ENCODE measurements around the gene TNIK. TPM values are rescaled to one million over a fixed set of nuclear protein-coding genes. Genes with fewer than 3 reads are reported as not detected.
A peak's percentile ranks its signal among the peaks of the same experiment; 100 is the strongest.
"Not testable (repeated sequence)": the region's sequence is repeated elsewhere in the genome, so short reads cannot be mapped to it uniquely, and the experiment has no call there.

The TNIK gene
- total and polyA plus RNA-seq, 10 of the 15 experiments (the other 5 are each of a cell fraction or from before 2014, with no cell fraction given), result 13.9 to 74.3 (median 48.2) TPM

GRCh38 chr3:171305823-171306222 is 154.4 kb downstream of the TNIK start:
- DNase-seq (ENCODE audit: low read depth, low spot score); in situ Hi-C loops (cut with MboI); intact Hi-C loops (cut with micrococcal nuclease; ENCODE audit: unreplicated experiment); POLR2A ChIA-PET; H4K20me1 ChIP-seq (ENCODE audit: control insufficient read depth, insufficient read depth); H3K4me2 ChIP-seq (ENCODE audit: control insufficient read depth, insufficient read depth); ATAC-seq; FAIRE-seq; H3K27me3 ChIP-seq (replicated peaks in 1 of 2; ENCODE audit: control insufficient read depth in 2 of 2, insufficient read depth in 2 of 2, low read length in 1 of 2); BruUV-seq (replicated peaks); H3K36me3 ChIP-seq (ENCODE audit: control insufficient read depth in 2 of 2, insufficient read depth in 2 of 2, low read length in 1 of 2); CTCF ChIA-PET; H2AFZ ChIP-seq (ENCODE audit: control insufficient read depth, low read depth, low read length); H3K4me3 ChIP-seq; H3K27ac ChIP-seq (ENCODE audit: control insufficient read depth, insufficient read depth); H3K9ac ChIP-seq (ENCODE audit: control insufficient read depth, insufficient read depth, low read length): not testable (repeated sequence)
- H3K4me1 ChIP-seq (ENCODE audit: control insufficient read depth, insufficient read depth, low read length), result peaks cover 10% of the 10 kb centered on the region
- ChIA-PET RAD21 (ENCODE audit: unreplicated experiment) (interaction anchor here (0.9 kb wide), 1 partner anchor 42 kb away, joined by 6 read pairs; no protein-coding TSS in a partner anchor), SMC1A (ENCODE audit: uncharacterized antibody, unreplicated experiment) (interaction anchor here (0.7 to 1.9 kb wide), 5 partner anchors 9 to 22 kb away, joined by 3 to 6 read pairs (median 3); no protein-coding TSS in a partner anchor)
- peaks cover 82% of the 10 kb centered on the region for H3K79me2 ChIP-seq (ENCODE audit: control insufficient read depth, insufficient read depth, low read length)
- WGBS (ENCODE audit: insufficient coverage, insufficient replicate concordance, low lambda C conversion rate, missing lambda C conversion rate), result 100% methylated on average over 3 of the region's 3 CpGs
- H3K9me3 ChIP-seq (replicated peaks; ENCODE audit: control insufficient read depth, insufficient read depth, low read length), result peaks cover 19% of the 10 kb centered on the region; the same call in 2 of the 3 replicates

DNA sequence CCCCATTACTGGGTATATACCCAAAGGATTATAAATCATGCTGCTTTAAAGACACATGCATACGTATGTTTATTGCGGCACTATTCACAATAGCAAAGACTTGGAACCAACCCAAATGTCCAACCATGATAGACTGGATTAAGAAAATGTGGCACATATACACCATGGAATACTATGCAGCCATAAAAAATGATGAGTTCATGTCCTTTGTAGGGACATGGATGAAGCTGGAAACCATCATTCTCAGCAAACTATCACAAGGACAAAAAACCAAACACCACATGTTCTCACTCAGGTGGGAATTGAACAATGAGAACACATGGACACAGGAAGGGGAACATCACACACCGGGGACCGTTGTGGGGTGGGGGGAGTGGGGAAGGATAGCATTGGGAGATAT is 155.7 kb downstream of the TNIK start:
- H3K79me2 ChIP-seq (ENCODE audit: control insufficient read depth, insufficient read depth, low read length), result peaks cover 82% of the 10 kb centered on the region
- H3K9ac ChIP-seq (ENCODE audit: control insufficient read depth, insufficient read depth, low read length); POLR2A ChIA-PET; SMC1A ChIA-PET (ENCODE audit: uncharacterized antibody, unreplicated experiment); DNase-seq (ENCODE audit: low read depth, low spot score); BruUV-seq (replicated peaks); H4K20me1 ChIP-seq (ENCODE audit: control insufficient read depth, insufficient read depth); CTCF ChIA-PET; H3K27me3 ChIP-seq (replicated peaks in 1 of 2; ENCODE audit: control insufficient read depth in 2 of 2, insufficient read depth in 2 of 2, low read length in 1 of 2); RAD21 ChIA-PET (ENCODE audit: unreplicated experiment); H3K36me3 ChIP-seq (ENCODE audit: control insufficient read depth in 2 of 2, insufficient read depth in 2 of 2, low read length in 1 of 2); H3K27ac ChIP-seq (ENCODE audit: control insufficient read depth, insufficient read depth); H3K4me3 ChIP-seq; in situ Hi-C loops (cut with MboI); H3K4me2 ChIP-seq (ENCODE audit: control insufficient read depth, insufficient read depth); FAIRE-seq; ATAC-seq; intact Hi-C loops (cut with micrococcal nuclease; ENCODE audit: unreplicated experiment); H2AFZ ChIP-seq (ENCODE audit: control insufficient read depth, low read depth, low read length): not testable (repeated sequence)
- peaks cover 19% of the 10 kb centered on the region; the same call in 2 of the 3 replicates for H3K9me3 ChIP-seq (replicated peaks; ENCODE audit: control insufficient read depth, insufficient read depth, low read length)
- peaks cover 10% of the 10 kb centered on the region for H3K4me1 ChIP-seq (ENCODE audit: control insufficient read depth, insufficient read depth, low read length)
- WGBS (ENCODE audit: insufficient coverage, insufficient replicate concordance, low lambda C conversion rate, missing lambda C conversion rate), result 100% methylated on average over 2 of the region's 4 CpGs

DNA sequence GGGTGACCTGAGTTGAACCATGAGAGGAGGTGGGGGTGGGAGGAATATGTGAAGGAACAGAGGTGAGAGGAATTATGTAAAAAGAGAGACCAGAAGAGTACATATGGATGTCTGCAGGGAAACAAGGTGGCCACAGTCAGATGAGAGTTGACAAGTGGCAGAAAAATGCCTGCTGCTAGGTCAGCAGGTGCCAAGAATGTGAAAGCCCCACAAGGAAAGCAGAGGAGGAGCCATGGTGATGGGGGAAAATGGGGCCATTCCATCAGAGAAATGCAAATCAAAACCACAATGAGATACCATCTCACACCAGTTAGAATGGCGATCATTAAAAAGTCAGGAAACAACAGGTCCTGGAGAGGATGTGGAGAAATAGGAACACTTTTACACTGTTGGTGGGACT is 156.2 kb downstream of the TNIK start:
- H3K9ac ChIP-seq (ENCODE audit: control insufficient read depth, insufficient read depth, low read length); H3K27ac ChIP-seq (ENCODE audit: control insufficient read depth, insufficient read depth); RAD21 ChIA-PET (ENCODE audit: unreplicated experiment); CTCF ChIA-PET; in situ Hi-C loops (cut with MboI); H3K4me1 ChIP-seq (ENCODE audit: control insufficient read depth, insufficient read depth, low read length); BruUV-seq (replicated peaks); DNase-seq (ENCODE audit: low read depth, low spot score); H2AFZ ChIP-seq (ENCODE audit: control insufficient read depth, low read depth, low read length); FAIRE-seq; POLR2A ChIA-PET; H3K36me3 ChIP-seq (ENCODE audit: control insufficient read depth in 2 of 2, insufficient read depth in 2 of 2, low read length in 1 of 2); H3K4me3 ChIP-seq; H3K27me3 ChIP-seq (replicated peaks in 1 of 2; ENCODE audit: control insufficient read depth in 2 of 2, insufficient read depth in 2 of 2, low read length in 1 of 2); intact Hi-C loops (cut with micrococcal nuclease; ENCODE audit: unreplicated experiment); H4K20me1 ChIP-seq (ENCODE audit: control insufficient read depth, insufficient read depth); H3K4me2 ChIP-seq (ENCODE audit: control insufficient read depth, insufficient read depth): not testable (repeated sequence)
- peaks cover 17% of the 10 kb centered on the region; the same call in 2 of the 3 replicates for H3K9me3 ChIP-seq (replicated peaks; ENCODE audit: control insufficient read depth, insufficient read depth, low read length)
- peak; percentile 44 for ATAC-seq
- SMC1A ChIA-PET (ENCODE audit: uncharacterized antibody, unreplicated experiment), result interaction anchor here (1.3 kb wide), 1 partner anchor 9 kb away, joined by 3 read pairs; no protein-coding TSS in a partner anchor
- peaks cover 82% of the 10 kb centered on the region for H3K79me2 ChIP-seq (ENCODE audit: control insufficient read depth, insufficient read depth, low read length)
- WGBS (ENCODE audit: insufficient coverage, insufficient replicate concordance, low lambda C conversion rate, missing lambda C conversion rate), result no CpG with 5 or more reads among the region's 1 CpG

All from GM12878 (cell line).